Measurements from ENCODE around the gene MANSC1. TPM values are rescaled to one million over a fixed set of nuclear protein-coding genes. Genes with fewer than 3 reads are reported as not detected.

The MANSC1 gene
- total and polyA plus RNA-seq, 9 of the 15 experiments (the other 6 are each of a cell fraction or from before 2014, with no cell fraction given), result 0.76 to 8.6 (median 3.1) TPM

- FAIRE-seq (no peak), DNase-seq (ENCODE audit: extremely low read depth in 1 of 4, low spot score in 3 of 4) (no peak), ATAC-seq (no peak)
- no peaks in the 10 kb centered on the region for H3K36me3 ChIP-seq (ENCODE audit: control insufficient read depth, insufficient read depth, low read length)
- in situ Hi-C loops (cut with MboI), result loop anchor here (25.0 kb wide), 1 partner anchor 774 kb away; no protein-coding TSS in a partner anchor
- intact Hi-C loops (cut with micrococcal nuclease), result no loop called here
- no peaks in the 10 kb centered on the region; a peak in 1 of 5 replicates for H3K4me1 ChIP-seq (replicated peaks in 1 of 2; ENCODE audit: control insufficient read depth in 2 of 2, insufficient read depth in 2 of 2, low read length in 2 of 2)
- TF ChIP-seq ZC3H11A (IDR thresholded peaks at IDR 0.05; ENCODE audit: low read depth, low read length) (no peak), STAT5B (CRISPR knock-in tag; IDR thresholded peaks at IDR 0.05) (no peak), CEBPB (tag; IDR thresholded peaks at IDR 0.05) (peak; percentile 44), POLR2G (IDR thresholded peaks at IDR 0.05; ENCODE audit: low read depth, low read length) (no peak)
- no peak overlapping the region for H2AFZ ChIP-seq (ENCODE audit: low read depth, low read length)
- no peak overlapping the region for H3K9ac ChIP-seq (ENCODE audit: insufficient read depth in 1 of 2, low read depth in 2 of 2, low read length in 2 of 2)
- no peak overlapping the region for H3K4me2 ChIP-seq (ENCODE audit: insufficient read depth, low read length)
- WGBS (ENCODE audit: insufficient coverage, low coverage, missing lambda C conversion rate), result 52% methylated on average over 3 of the region's 5 CpGs
- no peak overlapping the region for H3K4me3 ChIP-seq
- CTCF ChIA-PET (ENCODE audit: low intra/inter-chr PET ratio), result no interaction called here
- no peaks in the 10 kb centered on the region for H3K9me1 ChIP-seq (ENCODE audit: control insufficient read depth, insufficient read depth, low read length)
- no peaks in the 10 kb centered on the region for H3K27me3 ChIP-seq (ENCODE audit: control insufficient read depth in 2 of 2, insufficient read depth in 2 of 2, low read length in 2 of 2)
- POLR2A ChIA-PET, result no interaction called here
- H3K27ac ChIP-seq (ENCODE audit: extremely low read depth, low read depth, low read length), result no peak overlapping the region
- no peaks in the 10 kb centered on the region for H3K79me2 ChIP-seq (ENCODE audit: control insufficient read depth, insufficient read depth, low read length)
- BruUV-seq (replicated peaks), result no TSS peak
- H4K20me1 ChIP-seq (replicated peaks; ENCODE audit: control insufficient read depth, insufficient read depth, low read length), result no peaks in the 10 kb centered on the region
- no peaks in the 10 kb centered on the region for H3K9me3 ChIP-seq (replicated peaks; ENCODE audit: control insufficient read depth, insufficient read depth, low read depth, low read length)
These were observed 14.0 kb downstream of the MANSC1 start for GRCh38 chr12:12336049-12336411.

GRCh38 chr12:12334367-12335040 is 15.5 kb downstream of the MANSC1 start:
- Histone ChIP-seq H4K20me1 (replicated peaks; ENCODE audit: control insufficient read depth, insufficient read depth, low read length) (no peaks in the 10 kb centered on the region), H3K9me3 (replicated peaks; ENCODE audit: control insufficient read depth, insufficient read depth, low read depth, low read length) (no peaks in the 10 kb centered on the region), H3K79me2 (ENCODE audit: control insufficient read depth, insufficient read depth, low read length) (no peaks in the 10 kb centered on the region), H3K27ac (ENCODE audit: extremely low read depth, low read depth, low read length) (no peak overlapping the region), H2AFZ (ENCODE audit: low read depth, low read length) (peak overlapping the region; percentile 60), H3K4me2 (ENCODE audit: insufficient read depth, low read length) (no peak overlapping the region), H3K36me3 (ENCODE audit: control insufficient read depth, insufficient read depth, low read length) (no peaks in the 10 kb centered on the region), H3K27me3 (ENCODE audit: control insufficient read depth in 2 of 2, insufficient read depth in 2 of 2, low read length in 2 of 2) (no peaks in the 10 kb centered on the region), H3K9me1 (ENCODE audit: control insufficient read depth, insufficient read depth, low read length) (no peaks in the 10 kb centered on the region), H3K4me1 (replicated peaks in 1 of 2; ENCODE audit: control insufficient read depth in 2 of 2, insufficient read depth in 2 of 2, low read length in 2 of 2) (no peaks in the 10 kb centered on the region; a peak in 1 of 5 replicates), H3K9ac (ENCODE audit: insufficient read depth in 1 of 2, low read depth in 2 of 2, low read length in 2 of 2) (no peak overlapping the region; a peak in 1 of 4 replicates), H3K4me3 (no peak overlapping the region)
- ATAC-seq (peak; percentile 83), DNase-seq (ENCODE audit: extremely low read depth in 1 of 4, low spot score in 3 of 4) (peak; percentile 64 to 67 (median 65)), FAIRE-seq (peak; percentile 88)
- WGBS (ENCODE audit: insufficient coverage, low coverage, missing lambda C conversion rate), result 15% methylated on average over 8 of the region's 10 CpGs
- ChIA-PET CTCF (ENCODE audit: low intra/inter-chr PET ratio) (interaction anchor here (2.6 kb wide), 1 partner anchor 253 kb away, joined by 11 read pairs; no protein-coding TSS in a partner anchor), POLR2A (interaction anchor here (1.0 kb wide), 1 partner anchor 227 kb away, joined by 3 read pairs; no protein-coding TSS in a partner anchor)
- intact Hi-C loops (cut with micrococcal nuclease) (no loop called here), in situ Hi-C loops (cut with MboI) (loop anchor here (5.0 to 25.0 kb wide), 2 partner anchors 252 to 772 kb away; no protein-coding TSS in a partner anchor)
- BruUV-seq (replicated peaks), result no TSS peak
- no peak for TF ChIP-seq EWSR1 (IDR thresholded peaks at IDR 0.05; ENCODE audit: borderline replicate concordance, low read depth, partially characterized antibody)
- peak; percentile 74 for TF ChIP-seq SMC3 (conservative IDR thresholded peaks at IDR 0.05; ENCODE audit: insufficient read depth, low read depth, low read length)

Measured in K562 (cell line).